Measurements from ENCODE around the gene CYP8B1. TPM values are rescaled to one million over a fixed set of nuclear protein-coding genes. Genes with fewer than 3 reads are reported as not detected.

The CYP8B1 gene
- total RNA-seq, 1 donor from 2014 or later = not detected

- intact Hi-C loops (cut with micrococcal nuclease) = no loop called here
- Mint-ChIP-seq H3K9me3 (no peaks in the 10 kb centered on the region), H3K27me3 (ENCODE audit: low read depth) (peaks cover 9% of the 10 kb centered on the region), H3K4me1 (ENCODE audit: low read depth) (peaks cover 10% of the 10 kb centered on the region), H3K4me3 (ENCODE audit: low read depth) (no peak overlapping the region), H3K36me3 (ENCODE audit: low read depth) (no peaks in the 10 kb centered on the region), H3K27ac (no peak overlapping the region)
- DNase-seq (ENCODE audit: low spot score) = no peak
Observed at GRCh38 chr3:42877881-42878280, 2.2 kb upstream of the CYP8B1 start.

DNA sequence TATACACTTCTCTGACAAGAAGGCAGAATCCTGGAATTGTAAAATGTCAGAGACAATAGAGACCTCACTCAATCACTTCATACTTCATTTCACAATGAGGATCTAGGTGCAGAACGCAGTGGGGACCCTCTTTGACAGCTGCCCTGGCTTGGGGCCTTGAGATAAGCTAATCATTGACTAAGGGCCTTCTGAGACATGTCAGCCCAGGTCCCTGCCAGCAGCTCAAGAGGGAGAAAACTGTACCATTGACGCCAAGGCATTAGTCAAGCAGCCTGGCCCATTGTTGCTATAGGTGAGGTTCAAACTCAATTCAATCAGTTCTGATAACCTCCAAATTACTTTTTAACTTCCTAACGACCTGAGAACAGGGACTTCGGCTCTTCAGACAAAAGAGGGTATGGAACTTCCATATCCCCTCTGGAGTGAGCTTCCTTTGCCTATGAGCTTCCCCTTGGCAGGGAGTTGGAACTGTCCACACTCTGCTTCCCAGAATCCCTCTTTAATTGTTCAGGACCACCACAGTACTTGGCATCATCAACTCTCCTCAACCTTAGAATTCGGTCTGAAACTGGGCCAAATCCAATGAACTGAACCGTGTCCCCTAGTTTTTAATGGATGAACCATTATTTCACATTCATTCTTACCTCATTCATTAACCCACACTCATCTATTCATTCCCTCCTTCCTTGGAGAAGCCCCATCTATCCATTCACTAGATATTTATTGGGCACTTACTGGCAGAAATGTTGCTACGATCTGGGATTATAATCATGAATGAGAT lies 1.5 kb upstream of the CYP8B1 start:
- Mint-ChIP-seq H3K27me3 (ENCODE audit: low read depth) (peaks cover 12% of the 10 kb centered on the region), H3K36me3 (ENCODE audit: low read depth) (no peaks in the 10 kb centered on the region), H3K4me3 (ENCODE audit: low read depth) (no peak overlapping the region), H3K4me1 (ENCODE audit: low read depth) (peaks cover 10% of the 10 kb centered on the region), H3K27ac (no peak overlapping the region), H3K9me3 (no peaks in the 10 kb centered on the region)
- DNase-seq (ENCODE audit: low spot score) = no peak
- intact Hi-C loops (cut with micrococcal nuclease) = no loop called here

- intact Hi-C loops (cut with micrococcal nuclease) = no loop called here
- H3K27ac Mint-ChIP-seq = no peak overlapping the region
- no peaks in the 10 kb centered on the region for H3K9me3 Mint-ChIP-seq
- no peaks in the 10 kb centered on the region for H3K36me3 Mint-ChIP-seq (ENCODE audit: low read depth)
- peaks cover 12% of the 10 kb centered on the region for H3K27me3 Mint-ChIP-seq (ENCODE audit: low read depth)
- no peak for DNase-seq (ENCODE audit: low spot score)
- no peak overlapping the region for H3K4me3 Mint-ChIP-seq (ENCODE audit: low read depth)
- H3K4me1 Mint-ChIP-seq (ENCODE audit: low read depth) = peaks cover 7% of the 10 kb centered on the region
Observed at GRCh38 chr3:42876401-42876800, 722 bp upstream of the CYP8B1 start.

DNA sequence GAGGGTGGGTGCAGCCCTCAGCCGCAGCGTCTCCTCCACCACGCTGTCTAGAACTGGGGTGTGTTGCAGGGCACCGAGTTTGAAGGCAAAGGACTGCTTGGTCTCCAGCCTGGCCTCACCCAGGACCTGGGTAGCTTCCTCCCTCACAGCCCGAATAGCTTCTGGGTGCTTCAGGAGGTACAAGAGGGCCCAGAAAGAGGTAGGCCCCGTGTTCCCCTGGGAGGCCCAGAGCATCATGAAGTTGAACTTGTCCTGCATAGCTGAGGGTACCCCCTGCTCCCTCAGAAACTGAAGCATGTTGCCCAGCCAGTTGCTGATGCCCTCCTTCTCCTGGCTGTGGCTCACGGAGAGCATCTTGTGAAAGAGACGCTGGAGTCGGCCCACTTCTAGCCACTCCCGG lies 930 bp downstream of the CYP8B1 start:
- no peak overlapping the region for H3K4me3 Mint-ChIP-seq (ENCODE audit: low read depth)
- H3K36me3 Mint-ChIP-seq (ENCODE audit: low read depth) = no peaks in the 10 kb centered on the region
- intact Hi-C loops (cut with micrococcal nuclease) = no loop called here
- DNase-seq (ENCODE audit: low spot score) = no peak
- H3K4me1 Mint-ChIP-seq (ENCODE audit: low read depth) = peaks cover 2% of the 10 kb centered on the region
- H3K27ac Mint-ChIP-seq = no peak overlapping the region
- no peaks in the 10 kb centered on the region for H3K9me3 Mint-ChIP-seq
- H3K27me3 Mint-ChIP-seq (ENCODE audit: low read depth) = peaks cover 12% of the 10 kb centered on the region

DNA sequence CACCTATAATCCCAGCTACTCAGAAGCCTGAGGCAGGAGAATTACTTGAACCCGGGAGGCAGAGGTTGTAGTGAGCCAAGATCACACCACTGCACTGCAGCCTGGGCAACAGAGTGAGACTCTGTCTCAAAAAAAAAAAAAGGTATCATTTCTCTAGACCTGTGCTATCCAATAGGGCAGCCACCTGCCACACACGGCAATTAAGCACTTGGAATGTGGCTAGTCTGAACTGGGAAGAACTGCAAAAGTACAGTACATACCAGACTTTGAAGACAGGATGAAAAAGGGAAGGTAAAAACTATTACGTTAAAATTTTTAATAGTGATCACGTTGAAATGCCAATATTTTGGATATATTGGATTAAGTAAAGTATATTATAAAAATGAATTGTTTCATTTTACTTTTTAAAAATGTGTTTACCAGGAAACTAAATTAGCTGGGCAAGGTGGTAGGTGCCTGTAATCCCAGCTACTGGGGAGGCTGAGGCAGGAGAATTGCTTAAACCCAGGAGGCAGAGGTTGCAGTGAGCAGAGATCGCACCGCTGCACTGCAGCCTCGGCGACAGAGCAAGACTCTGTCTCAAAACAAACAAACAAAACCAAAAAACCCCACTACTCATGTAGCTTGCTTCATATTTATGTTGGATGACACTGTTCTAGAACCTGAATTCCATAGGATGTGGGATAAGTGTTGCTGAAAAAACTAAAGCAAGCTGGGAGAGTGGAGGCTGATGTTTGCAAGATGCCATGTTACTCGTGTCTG lies 2.3 kb downstream of the CYP8B1 start:
- peaks cover 2% of the 10 kb centered on the region for H3K4me1 Mint-ChIP-seq (ENCODE audit: low read depth)
- DNase-seq (ENCODE audit: low spot score) = no peak
- no peaks in the 10 kb centered on the region for H3K9me3 Mint-ChIP-seq
- peaks cover 7% of the 10 kb centered on the region for H3K27me3 Mint-ChIP-seq (ENCODE audit: low read depth)
- no peak overlapping the region for H3K27ac Mint-ChIP-seq
- no peak overlapping the region for H3K4me3 Mint-ChIP-seq (ENCODE audit: low read depth)
- H3K36me3 Mint-ChIP-seq (ENCODE audit: low read depth) = no peaks in the 10 kb centered on the region
- intact Hi-C loops (cut with micrococcal nuclease) = no loop called here

GRCh38 chr3:42872718-42873117 lies 3.0 kb downstream of the CYP8B1 start:
- intact Hi-C loops (cut with micrococcal nuclease) = no loop called here
- Mint-ChIP-seq H3K4me1 (ENCODE audit: low read depth) (peaks cover 2% of the 10 kb centered on the region), H3K36me3 (ENCODE audit: low read depth) (no peaks in the 10 kb centered on the region), H3K4me3 (ENCODE audit: low read depth) (no peak overlapping the region), H3K27me3 (ENCODE audit: low read depth) (peaks cover 7% of the 10 kb centered on the region), H3K9me3 (no peaks in the 10 kb centered on the region), H3K27ac (no peak overlapping the region)
- no peak for DNase-seq (ENCODE audit: low spot score)

DNA sequence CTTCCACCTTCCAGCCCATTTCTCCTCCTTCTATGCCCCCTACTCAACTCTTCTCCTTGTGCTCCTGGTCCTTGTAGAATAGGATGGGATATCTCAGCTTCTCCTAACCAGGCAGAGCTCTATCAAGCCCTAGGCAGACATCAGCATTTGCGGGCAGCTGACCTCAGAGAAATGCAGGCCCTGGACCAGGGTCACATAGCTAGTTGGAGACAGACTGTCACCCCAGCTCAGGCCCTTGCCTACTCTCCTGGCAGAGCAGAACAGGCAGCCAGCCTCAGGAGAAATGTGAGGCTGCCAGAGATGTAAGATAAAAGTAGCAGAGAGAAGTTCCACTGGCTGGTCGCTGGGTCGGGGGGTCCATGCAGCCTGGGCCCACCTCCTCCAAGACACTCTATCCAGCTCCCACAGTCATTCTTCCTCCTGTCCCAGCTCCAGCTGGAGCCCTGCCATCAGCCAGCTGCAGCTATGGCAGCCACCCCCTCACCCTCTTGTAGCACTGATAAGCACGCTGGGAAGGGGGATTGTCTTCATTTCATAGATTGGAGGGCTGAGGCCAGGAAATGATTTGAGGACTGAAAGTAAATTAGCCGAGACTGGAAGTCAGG lies 4.0 kb downstream of the CYP8B1 start:
- H3K9me3 Mint-ChIP-seq = no peaks in the 10 kb centered on the region
- peaks cover 2% of the 10 kb centered on the region for H3K4me1 Mint-ChIP-seq (ENCODE audit: low read depth)
- no peak overlapping the region for H3K27ac Mint-ChIP-seq
- DNase-seq (ENCODE audit: low spot score) = no peak
- intact Hi-C loops (cut with micrococcal nuclease) = no loop called here
- H3K4me3 Mint-ChIP-seq (ENCODE audit: low read depth) = no peak overlapping the region
- peaks cover 4% of the 10 kb centered on the region for H3K27me3 Mint-ChIP-seq (ENCODE audit: low read depth)
- no peaks in the 10 kb centered on the region for H3K36me3 Mint-ChIP-seq (ENCODE audit: low read depth)

- Mint-ChIP-seq H3K9me3 (no peaks in the 10 kb centered on the region), H3K4me3 (ENCODE audit: low read depth) (no peak overlapping the region), H3K36me3 (ENCODE audit: low read depth) (no peaks in the 10 kb centered on the region), H3K4me1 (ENCODE audit: low read depth) (peaks cover 1% of the 10 kb centered on the region), H3K27ac (no peak overlapping the region), H3K27me3 (ENCODE audit: low read depth) (peaks cover 3% of the 10 kb centered on the region)
- DNase-seq (ENCODE audit: low spot score) = no peak
- intact Hi-C loops (cut with micrococcal nuclease) = no loop called here
Observed at GRCh38 chr3:42868841-42869240, 6.8 kb downstream of the CYP8B1 start.

- no peaks in the 10 kb centered on the region for H3K9me3 Mint-ChIP-seq
- H3K27ac Mint-ChIP-seq = no peak overlapping the region
- DNase-seq (ENCODE audit: low spot score) = no peak
- H3K36me3 Mint-ChIP-seq (ENCODE audit: low read depth) = no peaks in the 10 kb centered on the region
- intact Hi-C loops (cut with micrococcal nuclease) = no loop called here
- no peaks in the 10 kb centered on the region for H3K4me1 Mint-ChIP-seq (ENCODE audit: low read depth)
- no peak overlapping the region for H3K4me3 Mint-ChIP-seq (ENCODE audit: low read depth)
- peaks cover under 1% of the 10 kb centered on the region for H3K27me3 Mint-ChIP-seq (ENCODE audit: low read depth)
Observed at GRCh38 chr3:42867138-42867537, 8.5 kb downstream of the CYP8B1 start.

DNA sequence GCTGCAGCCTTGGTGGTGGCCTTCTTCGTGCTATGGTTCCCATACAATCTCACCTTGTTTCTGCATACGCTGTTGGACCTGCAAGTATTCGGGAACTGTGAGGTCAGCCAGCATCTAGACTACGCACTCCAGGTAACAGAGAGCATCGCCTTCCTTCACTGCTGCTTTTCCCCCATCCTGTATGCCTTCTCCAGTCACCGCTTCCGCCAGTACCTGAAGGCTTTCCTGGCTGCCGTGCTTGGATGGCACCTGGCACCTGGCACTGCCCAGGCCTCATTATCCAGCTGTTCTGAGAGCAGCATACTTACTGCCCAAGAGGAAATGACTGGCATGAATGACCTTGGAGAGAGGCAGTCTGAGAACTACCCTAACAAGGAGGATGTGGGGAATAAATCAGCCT lies 10.4 kb downstream of the CYP8B1 start:
- intact Hi-C loops (cut with micrococcal nuclease) = no loop called here
- H3K36me3 Mint-ChIP-seq (ENCODE audit: low read depth) = no peaks in the 10 kb centered on the region
- no peak for DNase-seq (ENCODE audit: low spot score)
- H3K4me1 Mint-ChIP-seq (ENCODE audit: low read depth) = no peaks in the 10 kb centered on the region
- H3K4me3 Mint-ChIP-seq (ENCODE audit: low read depth) = no peak overlapping the region
- H3K9me3 Mint-ChIP-seq = no peaks in the 10 kb centered on the region
- peaks cover 17% of the 10 kb centered on the region for H3K27me3 Mint-ChIP-seq (ENCODE audit: low read depth)
- H3K27ac Mint-ChIP-seq = no peak overlapping the region

DNA sequence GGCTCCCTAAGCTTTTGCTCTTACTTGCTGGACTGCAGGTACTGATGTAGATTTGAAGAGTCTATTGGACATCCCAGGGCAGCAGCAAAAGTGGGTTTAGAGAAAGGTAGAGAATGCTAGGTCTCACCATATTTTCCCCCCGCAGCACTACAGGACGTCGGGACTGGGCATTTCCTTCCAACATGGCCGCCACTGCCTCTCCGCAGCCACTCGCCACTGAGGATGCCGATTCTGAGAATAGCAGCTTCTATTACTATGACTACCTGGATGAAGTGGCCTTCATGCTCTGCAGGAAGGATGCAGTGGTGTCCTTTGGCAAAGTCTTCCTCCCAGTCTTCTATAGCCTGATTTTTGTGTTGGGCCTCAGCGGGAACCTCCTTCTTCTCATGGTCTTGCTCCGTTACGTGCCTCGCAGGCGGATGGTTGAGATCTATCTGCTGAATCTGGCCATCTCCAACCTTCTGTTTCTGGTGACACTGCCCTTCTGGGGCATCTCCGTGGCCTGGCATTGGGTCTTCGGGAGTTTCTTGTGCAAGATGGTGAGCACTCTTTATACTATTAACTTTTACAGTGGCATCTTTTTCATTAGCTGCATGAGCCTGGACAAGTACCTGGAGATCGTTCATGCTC lies 11.2 kb downstream of the CYP8B1 start:
- no peaks in the 10 kb centered on the region for H3K9me3 Mint-ChIP-seq
- H3K27me3 Mint-ChIP-seq (ENCODE audit: low read depth) = peaks cover 21% of the 10 kb centered on the region
- no peak overlapping the region for H3K4me3 Mint-ChIP-seq (ENCODE audit: low read depth)
- H3K36me3 Mint-ChIP-seq (ENCODE audit: low read depth) = no peaks in the 10 kb centered on the region
- intact Hi-C loops (cut with micrococcal nuclease) = no loop called here
- no peak for DNase-seq (ENCODE audit: low spot score)
- H3K27ac Mint-ChIP-seq = no peak overlapping the region
- no peaks in the 10 kb centered on the region for H3K4me1 Mint-ChIP-seq (ENCODE audit: low read depth)

- Mint-ChIP-seq H3K9me3 (no peaks in the 10 kb centered on the region), H3K4me1 (ENCODE audit: low read depth) (no peaks in the 10 kb centered on the region), H3K36me3 (ENCODE audit: low read depth) (no peaks in the 10 kb centered on the region), H3K4me3 (ENCODE audit: low read depth) (no peak overlapping the region), H3K27me3 (ENCODE audit: low read depth) (peaks cover 19% of the 10 kb centered on the region), H3K27ac (no peak overlapping the region)
- DNase-seq (ENCODE audit: low spot score) = no peak
- intact Hi-C loops (cut with micrococcal nuclease) = no loop called here
Observed at GRCh38 chr3:42856544-42856943, 19.1 kb downstream of the CYP8B1 start.
